ENCODE measurements around the gene ZC3H12C.

GRCh38 chr11:110177086-110177456, 83.9 kb downstream of the ZC3H12C start:
- TF ChIP-seq KLF16 (CRISPR knock-in tag; IDR thresholded peaks at IDR 0.05) (no peak), FOXA1 (IDR thresholded peaks at IDR 0.05) (no peak), FOXA1 (CRISPR knock-in tag; IDR thresholded peaks at IDR 0.05) (no peak), ZNF274 (CRISPR knock-in tag; IDR thresholded peaks at IDR 0.05) (no peak), MAZ (IDR thresholded peaks at IDR 0.05; ENCODE audit: borderline replicate concordance, low read depth, low read length) (no peak), MAZ (CRISPR knock-in tag; IDR thresholded peaks at IDR 0.05; ENCODE audit: low read depth) (no peak), AGO1 (IDR thresholded peaks at IDR 0.05; ENCODE audit: low read depth, low read length, poor library complexity, severe bottlenecking) (no peak)
